ENCODE measurements around the gene ZKSCAN1.

The ZKSCAN1 gene

GRCh38 chr7:100022621-100023020 is 7.2 kb downstream of the ZKSCAN1 start:
- TF ChIP-seq, protein P1, sequence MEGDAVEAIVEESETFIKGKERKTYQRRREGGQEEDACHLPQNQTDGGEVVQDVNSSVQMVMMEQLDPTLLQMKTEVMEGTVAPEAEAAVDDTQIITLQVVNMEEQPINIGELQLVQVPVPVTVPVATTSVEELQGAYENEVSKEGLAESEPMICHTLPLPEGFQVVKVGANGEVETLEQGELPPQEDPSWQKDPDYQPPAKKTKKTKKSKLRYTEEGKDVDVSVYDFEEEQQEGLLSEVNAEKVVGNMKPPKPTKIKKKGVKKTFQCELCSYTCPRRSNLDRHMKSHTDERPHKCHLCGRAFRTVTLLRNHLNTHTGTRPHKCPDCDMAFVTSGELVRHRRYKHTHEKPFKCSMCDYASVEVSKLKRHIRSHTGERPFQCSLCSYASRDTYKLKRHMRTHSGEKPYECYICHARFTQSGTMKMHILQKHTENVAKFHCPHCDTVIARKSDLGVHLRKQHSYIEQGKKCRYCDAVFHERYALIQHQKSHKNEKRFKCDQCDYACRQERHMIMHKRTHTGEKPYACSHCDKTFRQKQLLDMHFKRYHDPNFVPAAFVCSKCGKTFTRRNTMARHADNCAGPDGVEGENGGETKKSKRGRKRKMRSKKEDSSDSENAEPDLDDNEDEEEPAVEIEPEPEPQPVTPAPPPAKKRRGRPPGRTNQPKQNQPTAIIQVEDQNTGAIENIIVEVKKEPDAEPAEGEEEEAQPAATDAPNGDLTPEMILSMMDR (IDR thresholded peaks at IDR 0.05; ENCODE audit: low read depth, low read length, missing control alignments): no peak
- no peak for DNase-seq (ENCODE audit: low read depth)
- H3K4me3 ChIP-seq (ENCODE audit: low read depth, low read length): no peak overlapping the region
- in situ Hi-C loops (cut with HindIII; ENCODE audit: low sequenced_read_pairs): no loop called here

- no peak for DNase-seq (ENCODE audit: low read depth)
- TF ChIP-seq, protein P1 (IDR thresholded peaks at IDR 0.05; ENCODE audit: low read depth, low read length, missing control alignments): no peak
- in situ Hi-C loops (cut with HindIII; ENCODE audit: low sequenced_read_pairs): no loop called here
- no peak overlapping the region for H3K4me3 ChIP-seq (ENCODE audit: low read depth, low read length)
These were observed 8.1 kb downstream of the ZKSCAN1 start for GRCh38 chr7:100023526-100023925.

DNA sequence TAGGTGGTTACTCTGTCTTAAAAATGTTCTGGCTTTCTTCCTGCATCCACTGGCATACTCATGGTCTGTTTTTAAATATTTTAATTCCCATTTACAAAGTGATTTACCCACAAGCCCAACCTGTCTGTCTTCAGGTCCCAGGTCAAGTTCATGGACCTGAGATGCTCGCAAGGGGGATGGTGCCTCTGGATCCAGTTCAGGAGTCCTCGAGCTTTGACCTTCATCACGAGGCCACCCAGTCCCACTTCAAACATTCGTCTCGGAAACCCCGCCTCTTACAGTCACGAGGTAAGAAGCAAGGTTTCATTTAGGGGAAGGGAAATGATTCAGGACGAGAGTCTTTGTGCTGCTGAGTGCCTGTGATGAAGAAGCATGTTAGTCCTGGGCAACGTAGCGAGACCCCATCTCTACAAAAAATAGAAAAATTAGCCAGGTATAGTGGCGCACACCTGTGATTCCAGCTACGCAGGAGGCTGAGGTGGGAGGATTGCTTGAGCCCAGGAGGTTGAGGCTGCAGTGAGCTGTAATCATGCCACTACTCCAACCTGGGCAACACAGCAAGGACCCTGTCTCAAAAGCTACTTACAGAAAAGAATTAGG is 8.7 kb downstream of the ZKSCAN1 start:
- TF ChIP-seq, protein P1 (IDR thresholded peaks at IDR 0.05; ENCODE audit: low read depth, low read length, missing control alignments): no peak
- no peak for DNase-seq (ENCODE audit: low read depth)
- in situ Hi-C loops (cut with HindIII; ENCODE audit: low sequenced_read_pairs): no loop called here
- no peak overlapping the region for H3K4me3 ChIP-seq (ENCODE audit: low read depth, low read length)

- in situ Hi-C loops (cut with HindIII; ENCODE audit: low sequenced_read_pairs): no loop called here
- DNase-seq (ENCODE audit: low read depth): no peak
- no peak overlapping the region for H3K4me3 ChIP-seq (ENCODE audit: low read depth, low read length)
- TF ChIP-seq, protein P1 (IDR thresholded peaks at IDR 0.05; ENCODE audit: low read depth, low read length, missing control alignments): no peak
These were observed 11.8 kb downstream of the ZKSCAN1 start for GRCh38 chr7:100027197-100027596.

GRCh38 chr7:100029596-100029995 is 14.2 kb downstream of the ZKSCAN1 start:
- in situ Hi-C loops (cut with HindIII; ENCODE audit: low sequenced_read_pairs): no loop called here
- no peak for DNase-seq (ENCODE audit: low read depth)
- no peak overlapping the region for H3K4me3 ChIP-seq (ENCODE audit: low read depth, low read length)
- TF ChIP-seq, protein P1 (IDR thresholded peaks at IDR 0.05; ENCODE audit: low read depth, low read length, missing control alignments): no peak

- in situ Hi-C loops (cut with HindIII; ENCODE audit: low sequenced_read_pairs): loop anchor here (5.0 kb wide), 1 partner anchor 64 kb away; no protein-coding TSS in a partner anchor
- DNase-seq (ENCODE audit: low read depth): no peak
- no peak overlapping the region for H3K4me3 ChIP-seq (ENCODE audit: low read depth, low read length)
- TF ChIP-seq, protein P1 (IDR thresholded peaks at IDR 0.05; ENCODE audit: low read depth, low read length, missing control alignments): no peak
These were observed 18.1 kb downstream of the ZKSCAN1 start for GRCh38 chr7:100033526-100033925.
